HFFc6 (cell line): ENCODE data around the gene ADGRF1. TPM values are rescaled to one million over a fixed set of nuclear protein-coding genes. Genes with fewer than 3 reads are reported as not detected.
"Not testable (repeated sequence)": the region's sequence is repeated elsewhere in the genome, so short reads cannot be mapped to it uniquely, and the experiment has no call there.

Experiments used
- DNase-seq: peaks from one replicate; pipeline ENCODE4 v3.0.0-alpha.2; 2018
- H3K27ac Mint-ChIP-seq: 2 replicates; pipeline ENCODE4 v1.8.0; 2020; ENCODE audit warnings: mild to moderate bottlenecking, mixed read lengths
- H3K27me3 Mint-ChIP-seq: 2 replicates; pipeline ENCODE4 v1.8.0; 2021; ENCODE audit warnings: mild to moderate bottlenecking, moderate library complexity, mixed read lengths; ENCODE audit not compliant: insufficient read depth
- H3K36me3 Mint-ChIP-seq: 2 replicates; pipeline ENCODE4 v1.8.0; 2021; ENCODE audit warnings: low read depth, mixed read lengths
- H3K4me1 Mint-ChIP-seq: 2 replicates; pipeline ENCODE4 v1.8.0; 2020; ENCODE audit warnings: low read depth, mixed read lengths
- H3K4me3 Mint-ChIP-seq: 2 replicates; pipeline ENCODE4 v1.8.0; 2020; ENCODE audit warnings: mild to moderate bottlenecking, moderate library complexity, mixed read lengths
- H3K9me3 Mint-ChIP-seq: 2 replicates; pipeline ENCODE4 v1.8.0; 2020; ENCODE audit warnings: mild to moderate bottlenecking, mixed read lengths
- total RNA-seq, 6 experiments: library from RNA; stranded (reverse); fragmentation: NEBNext Ultra II Directional; extraction: Animal tissue kit (Norgen Biotek cat#: 25700); gene quantifications; 2 replicates in 1 of 6; 3 replicates in 5 of 6; pipeline ENCODE4 v1.2.3, GENCODE V29; 2021
- TF ChIP-seq, protein P1 (sequence below): fragments of 200-600 bp; sonication (generic); IDR thresholded peaks from 2 replicates; pipeline ENCODE4 v1.5.0; 2021; ENCODE audit warnings: antibody characterized with exemption, mild to moderate bottlenecking

Gene ADGRF1
- total RNA-seq, 6 experiments from 2014 or later, result not detected

- Mint-ChIP-seq H3K4me3 (no peak overlapping the region), H3K4me1 (peaks cover 41% of the 10 kb centered on the region), H3K36me3 (peaks cover 5% of the 10 kb centered on the region; the same call in 1 of the 2 replicates), H3K27ac (no peak overlapping the region), H3K27me3 (peaks cover 5% of the 10 kb centered on the region; the same call in 1 of the 2 replicates), H3K9me3 (peaks cover 15% of the 10 kb centered on the region)
- no peak for DNase-seq
- TF ChIP-seq, protein P1, sequence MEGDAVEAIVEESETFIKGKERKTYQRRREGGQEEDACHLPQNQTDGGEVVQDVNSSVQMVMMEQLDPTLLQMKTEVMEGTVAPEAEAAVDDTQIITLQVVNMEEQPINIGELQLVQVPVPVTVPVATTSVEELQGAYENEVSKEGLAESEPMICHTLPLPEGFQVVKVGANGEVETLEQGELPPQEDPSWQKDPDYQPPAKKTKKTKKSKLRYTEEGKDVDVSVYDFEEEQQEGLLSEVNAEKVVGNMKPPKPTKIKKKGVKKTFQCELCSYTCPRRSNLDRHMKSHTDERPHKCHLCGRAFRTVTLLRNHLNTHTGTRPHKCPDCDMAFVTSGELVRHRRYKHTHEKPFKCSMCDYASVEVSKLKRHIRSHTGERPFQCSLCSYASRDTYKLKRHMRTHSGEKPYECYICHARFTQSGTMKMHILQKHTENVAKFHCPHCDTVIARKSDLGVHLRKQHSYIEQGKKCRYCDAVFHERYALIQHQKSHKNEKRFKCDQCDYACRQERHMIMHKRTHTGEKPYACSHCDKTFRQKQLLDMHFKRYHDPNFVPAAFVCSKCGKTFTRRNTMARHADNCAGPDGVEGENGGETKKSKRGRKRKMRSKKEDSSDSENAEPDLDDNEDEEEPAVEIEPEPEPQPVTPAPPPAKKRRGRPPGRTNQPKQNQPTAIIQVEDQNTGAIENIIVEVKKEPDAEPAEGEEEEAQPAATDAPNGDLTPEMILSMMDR, result no peak
Observed at GRCh38 chr6:46997646-46998045, 44.5 kb downstream of the ADGRF1 start.

DNA sequence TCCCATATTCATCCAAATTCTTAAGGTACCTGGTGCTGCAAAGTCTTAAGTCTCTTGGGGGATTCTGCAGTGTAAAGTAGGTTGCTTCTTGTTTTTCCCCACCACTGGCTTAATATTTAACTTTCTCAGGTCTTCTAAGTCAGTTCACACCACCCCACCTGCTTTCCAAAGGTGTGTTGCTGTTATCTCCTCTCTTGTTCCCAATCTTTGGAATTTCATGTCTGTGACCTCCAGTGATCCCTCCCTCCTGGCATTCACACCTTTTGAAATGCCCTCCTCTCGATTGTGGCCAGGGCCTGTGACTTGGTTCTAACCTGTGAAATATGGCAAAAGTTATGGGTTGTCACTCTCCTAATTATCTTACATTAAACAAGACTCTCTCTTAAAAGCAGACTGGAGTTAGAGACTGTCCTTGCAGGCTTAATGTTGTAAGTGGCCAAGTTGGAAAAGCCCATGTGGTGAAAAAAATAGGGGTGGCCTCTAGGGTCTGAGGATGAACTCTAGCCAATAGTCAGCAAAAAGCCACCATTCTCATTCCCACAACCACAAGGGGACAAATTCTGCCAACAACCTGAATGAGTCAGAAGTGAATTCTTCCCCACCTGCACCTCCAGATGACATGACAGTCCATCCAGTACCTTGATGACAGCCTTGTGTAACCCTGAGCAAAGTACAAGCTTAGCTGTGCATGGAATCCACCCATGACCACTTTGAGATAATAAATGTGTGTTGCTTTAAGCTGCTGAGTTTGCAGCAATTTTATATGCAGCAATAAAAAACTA, 45.1 kb downstream of the ADGRF1 start:
- H3K36me3 Mint-ChIP-seq, result peaks cover 5% of the 10 kb centered on the region; the same call in 1 of the 2 replicates
- TF ChIP-seq, protein P1, result no peak
- H3K27ac Mint-ChIP-seq, result no peak overlapping the region

DNA sequence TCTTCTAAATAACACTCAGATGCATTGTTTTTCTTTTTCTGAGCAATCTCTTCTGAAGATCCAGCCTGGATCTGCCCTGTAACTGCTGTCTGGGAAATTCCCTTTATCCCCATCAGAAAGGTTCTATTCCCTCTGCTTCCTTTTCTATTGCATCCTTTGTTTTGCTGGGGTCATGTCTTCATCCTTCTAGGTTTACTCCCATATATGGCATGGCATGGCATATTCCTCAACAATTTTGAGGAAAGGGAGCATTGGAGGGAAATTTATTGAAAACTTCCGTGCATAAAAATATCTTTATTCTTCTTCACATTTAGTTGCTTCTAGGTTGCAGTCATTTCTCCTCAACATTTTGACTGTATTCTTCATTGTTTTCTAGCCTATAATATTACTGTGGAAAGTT, 47.2 kb downstream of the ADGRF1 start:
- Mint-ChIP-seq H3K27me3 (peaks cover 4% of the 10 kb centered on the region; the same call in 1 of the 2 replicates), H3K4me3 (no peak overlapping the region), H3K27ac (no peak overlapping the region), H3K9me3 (peaks cover 19% of the 10 kb centered on the region), H3K36me3 (peaks cover 5% of the 10 kb centered on the region; the same call in 1 of the 2 replicates), H3K4me1 (peaks cover 47% of the 10 kb centered on the region)
- TF ChIP-seq, protein P1, result no peak
- no peak for DNase-seq

More for the DNA sequence above, 45.1 kb downstream of the ADGRF1 start:
- Mint-ChIP-seq H3K4me1 (peaks cover 47% of the 10 kb centered on the region), H3K4me3 (no peak overlapping the region), H3K9me3 (peaks cover 19% of the 10 kb centered on the region), H3K27me3 (peaks cover 5% of the 10 kb centered on the region; the same call in 1 of the 2 replicates)
- no peak for DNase-seq

DNA sequence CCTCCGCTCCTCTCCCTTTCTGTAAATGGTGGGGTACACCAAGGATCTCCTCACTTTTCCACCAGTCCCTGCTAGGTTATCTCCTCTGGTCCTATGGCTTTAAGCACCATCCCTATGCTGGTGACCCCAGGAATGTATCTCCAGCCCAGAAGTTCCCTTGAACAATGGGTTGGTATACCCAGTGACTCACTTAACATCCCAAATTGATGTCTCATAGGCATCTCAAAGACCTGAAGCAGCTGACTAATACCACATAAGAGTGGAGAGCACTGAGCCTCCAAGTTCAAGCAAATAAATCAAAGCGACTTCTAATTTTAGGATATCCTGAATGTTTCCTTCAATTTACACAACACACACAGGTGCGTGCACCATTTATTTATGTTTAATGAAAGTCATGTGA, 48.3 kb downstream of the ADGRF1 start:
- peak overlapping the region; percentile 73 for H3K27ac Mint-ChIP-seq
- H3K36me3 Mint-ChIP-seq, result peaks cover 5% of the 10 kb centered on the region; the same call in 1 of the 2 replicates
- DNase-seq, result peak; percentile 91
- H3K9me3 Mint-ChIP-seq, result peaks cover 19% of the 10 kb centered on the region
- peaks cover 45% of the 10 kb centered on the region for H3K4me1 Mint-ChIP-seq
- H3K4me3 Mint-ChIP-seq, result no peak overlapping the region
- TF ChIP-seq, protein P1, result no peak
- H3K27me3 Mint-ChIP-seq, result peaks cover 7% of the 10 kb centered on the region

- Mint-ChIP-seq H3K27ac (peak overlapping the region; percentile 0; the same call in 1 of the 2 replicates), H3K4me1 (peaks cover 33% of the 10 kb centered on the region), H3K9me3 (peaks cover 19% of the 10 kb centered on the region)
- H3K4me3 Mint-ChIP-seq, H3K36me3 Mint-ChIP-seq, H3K27me3 Mint-ChIP-seq: not testable (repeated sequence)
- peak; percentile 28 for DNase-seq
Observed at GRCh38 chr6:46992391-46992790, 49.7 kb downstream of the ADGRF1 start.

- not testable (repeated sequence) for H3K4me3 Mint-ChIP-seq, H3K36me3 Mint-ChIP-seq, H3K27me3 Mint-ChIP-seq, H3K27ac Mint-ChIP-seq
- peaks cover 38% of the 10 kb centered on the region for H3K4me1 Mint-ChIP-seq
- DNase-seq, result peak; percentile 51
- peaks cover 14% of the 10 kb centered on the region for H3K9me3 Mint-ChIP-seq
- TF ChIP-seq, protein P1, result peak; percentile 77
Observed at GRCh38 chr6:46990818-46991510, 51.2 kb downstream of the ADGRF1 start.
